Measurements from ENCODE around the gene RNF144A.

DNA sequence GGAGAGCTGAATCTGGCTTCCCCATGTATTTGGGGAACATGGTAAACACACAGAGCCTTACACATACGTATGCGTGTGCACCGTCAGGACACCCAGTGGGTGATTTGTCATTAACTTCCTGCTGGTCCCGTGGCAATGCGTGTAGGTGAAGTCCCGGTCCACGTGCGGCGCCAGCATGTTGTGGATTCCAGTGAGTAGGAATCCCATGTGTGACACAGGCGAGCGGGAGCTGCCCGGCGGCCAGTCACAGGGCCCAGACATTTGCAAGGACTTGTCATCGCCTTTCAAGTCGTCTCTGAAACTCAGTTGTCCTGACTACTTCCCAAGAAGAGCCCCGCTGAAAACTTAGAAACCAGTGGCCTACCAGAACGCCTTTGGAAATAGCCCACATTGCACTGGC, 102.0 kb downstream of the RNF144A start:
- TF ChIP-seq POLR2A (IDR thresholded peaks at IDR 0.05), result no peak
- TF ChIP-seq, protein P1, sequence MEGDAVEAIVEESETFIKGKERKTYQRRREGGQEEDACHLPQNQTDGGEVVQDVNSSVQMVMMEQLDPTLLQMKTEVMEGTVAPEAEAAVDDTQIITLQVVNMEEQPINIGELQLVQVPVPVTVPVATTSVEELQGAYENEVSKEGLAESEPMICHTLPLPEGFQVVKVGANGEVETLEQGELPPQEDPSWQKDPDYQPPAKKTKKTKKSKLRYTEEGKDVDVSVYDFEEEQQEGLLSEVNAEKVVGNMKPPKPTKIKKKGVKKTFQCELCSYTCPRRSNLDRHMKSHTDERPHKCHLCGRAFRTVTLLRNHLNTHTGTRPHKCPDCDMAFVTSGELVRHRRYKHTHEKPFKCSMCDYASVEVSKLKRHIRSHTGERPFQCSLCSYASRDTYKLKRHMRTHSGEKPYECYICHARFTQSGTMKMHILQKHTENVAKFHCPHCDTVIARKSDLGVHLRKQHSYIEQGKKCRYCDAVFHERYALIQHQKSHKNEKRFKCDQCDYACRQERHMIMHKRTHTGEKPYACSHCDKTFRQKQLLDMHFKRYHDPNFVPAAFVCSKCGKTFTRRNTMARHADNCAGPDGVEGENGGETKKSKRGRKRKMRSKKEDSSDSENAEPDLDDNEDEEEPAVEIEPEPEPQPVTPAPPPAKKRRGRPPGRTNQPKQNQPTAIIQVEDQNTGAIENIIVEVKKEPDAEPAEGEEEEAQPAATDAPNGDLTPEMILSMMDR (IDR thresholded peaks at IDR 0.05), result no peak

Measured in ovary (tissue), 3 donors.